HEK293 (cell line): ENCODE results near the gene SIAE.

Source experiments
- CTCF ChIP-seq: fragments of 450-650 bp; formaldehyde crosslinking; IDR thresholded peaks from 2 replicates; pipeline ENCODE4 v1.5.1; 2016; ENCODE audit warnings: missing biosample characterization, missing genetic modification characterization
- ZBTB17 ChIP-seq: fragments of 450-650 bp; formaldehyde crosslinking; IDR thresholded peaks from 2 replicates; pipeline ENCODE4 v1.5.1; 2016; ENCODE audit warnings: missing biosample characterization, missing genetic modification characterization
- ZFP3 ChIP-seq: fragments of 450-650 bp; formaldehyde crosslinking; IDR thresholded peaks from 2 replicates; pipeline ENCODE4 v1.5.1; 2016; ENCODE audit warnings: low read depth, missing biosample characterization, missing genetic modification characterization
- ZNF16 ChIP-seq: fragments of 450-650 bp; formaldehyde crosslinking; IDR thresholded peaks from 2 replicates; pipeline ENCODE4 v1.5.1; 2016; ENCODE audit warnings: low read depth, missing biosample characterization, missing genetic modification characterization
- ZNF350 ChIP-seq: fragments of 450-650 bp; formaldehyde crosslinking; IDR thresholded peaks from 2 replicates; pipeline ENCODE4 v1.5.0; 2017; ENCODE audit warnings: missing biosample characterization, mild to moderate bottlenecking, missing genetic modification characterization
- ZNF501 ChIP-seq: fragments of 450-650 bp; formaldehyde crosslinking; IDR thresholded peaks from 2 replicates; pipeline ENCODE4 v1.5.1; 2016; ENCODE audit warnings: missing biosample characterization, missing genetic modification characterization
- ZNF621 ChIP-seq: fragments of 450-650 bp; formaldehyde crosslinking; IDR thresholded peaks from 2 replicates; pipeline ENCODE4 v1.5.1; 2017; ENCODE audit warnings: missing biosample characterization, missing genetic modification characterization
- ZNF624 ChIP-seq: fragments of 450-650 bp; formaldehyde crosslinking; IDR thresholded peaks from 2 replicates; pipeline ENCODE4 v1.5.1; 2017; ENCODE audit warnings: missing biosample characterization, missing genetic modification characterization
- ZNF660 ChIP-seq: fragments of 450-650 bp; IDR thresholded peaks from 2 replicates; pipeline ENCODE4 v1.5.1; 2018; ENCODE audit warnings: missing biosample characterization, mild to moderate bottlenecking, missing genetic modification characterization

DNA sequence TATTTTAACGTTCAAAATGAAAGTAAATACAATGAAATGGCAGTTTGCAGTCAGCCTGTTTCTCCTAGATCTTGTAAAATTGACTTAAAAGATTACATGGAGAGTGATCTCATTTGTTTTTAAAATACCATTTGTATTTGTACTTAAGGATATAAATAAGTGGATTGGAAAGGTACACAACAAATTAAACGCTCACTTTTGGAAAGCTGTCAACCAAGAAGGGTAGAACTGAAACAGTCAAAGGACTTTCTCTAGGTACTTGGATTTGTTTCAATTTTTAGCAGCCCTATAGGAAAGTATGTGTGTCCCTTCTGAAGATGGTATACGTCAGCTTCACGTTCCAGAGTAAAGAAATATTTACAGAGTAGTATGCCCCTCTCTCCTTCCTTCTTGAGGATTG, 43.6 kb downstream of the SIAE start:
- TF ChIP-seq CTCF (no peak), ZFP3 (tag by site-specific recombination) (no peak), ZNF16 (tag by site-specific recombination) (no peak), ZNF621 (tag by site-specific recombination) (no peak), ZNF624 (tag by site-specific recombination) (no peak), ZNF501 (no peak), ZNF660 (tag by site-specific recombination) (no peak), ZBTB17 (no peak), ZNF350 (tag by site-specific recombination) (no peak)
